Measurements from ENCODE around the gene CDHR3. TPM values are rescaled to one million over a fixed set of nuclear protein-coding genes. Genes with fewer than 3 reads are reported as not detected.

The CDHR3 gene
- total RNA-seq, 2 experiments from 2014 or later: 5.1 to 6.7 TPM

GRCh38 chr7:106075937-106076336 lies 112.9 kb downstream of the CDHR3 start:
- POLR2A ChIA-PET: interaction anchor here (6.0 kb wide), 1 partner anchor 35 kb away, joined by 98 read pairs; the partner anchor contains the start of gene SYPL1
- Mint-ChIP-seq H3K4me3 (no peak overlapping the region), H3K36me3 (peaks cover 2% of the 10 kb centered on the region), H3K9me3 (no peaks in the 10 kb centered on the region), H3K4me1 (peaks cover 41% of the 10 kb centered on the region), H3K27me3 (no peaks in the 10 kb centered on the region), H3K27ac (no peak overlapping the region)
- no peak for DNase-seq
- ATAC-seq (ENCODE audit: low read depth): no peak

- Mint-ChIP-seq H3K36me3 (peaks cover 2% of the 10 kb centered on the region), H3K4me3 (no peak overlapping the region), H3K4me1 (peaks cover 35% of the 10 kb centered on the region), H3K27ac (no peak overlapping the region), H3K27me3 (no peaks in the 10 kb centered on the region), H3K9me3 (no peaks in the 10 kb centered on the region)
- DNase-seq (no peak), ATAC-seq (ENCODE audit: low read depth) (no peak)
- POLR2A ChIA-PET: interaction anchor here (0.9 kb wide), 1 partner anchor 35 kb away, joined by 3 read pairs; no protein-coding TSS in a partner anchor
These were observed 113.5 kb downstream of the CDHR3 start for GRCh38 chr7:106076537-106076936.

GRCh38 chr7:106080300-106080987 lies 117.4 kb downstream of the CDHR3 start:
- peaks cover 7% of the 10 kb centered on the region for H3K36me3 Mint-ChIP-seq
- H3K9me3 Mint-ChIP-seq: no peaks in the 10 kb centered on the region
- peaks cover 15% of the 10 kb centered on the region for H3K4me1 Mint-ChIP-seq
- no peak overlapping the region for H3K27ac Mint-ChIP-seq
- no peak overlapping the region for H3K4me3 Mint-ChIP-seq
- H3K27me3 Mint-ChIP-seq: no peaks in the 10 kb centered on the region
- POLR2A ChIA-PET: interaction anchor here (0.7 to 1.4 kb wide), 2 partner anchors 9 to 549 kb away, joined by 6 to 9 read pairs; no protein-coding TSS in a partner anchor
- ATAC-seq (ENCODE audit: low read depth): no peak
- no peak for DNase-seq

- peaks cover 19% of the 10 kb centered on the region for H3K36me3 Mint-ChIP-seq
- no peaks in the 10 kb centered on the region for H3K27me3 Mint-ChIP-seq
- peaks cover 8% of the 10 kb centered on the region for H3K4me1 Mint-ChIP-seq
- H3K4me3 Mint-ChIP-seq: no peak overlapping the region
- no peak for ATAC-seq (ENCODE audit: low read depth)
- DNase-seq: no peak
- POLR2A ChIA-PET: interaction anchor here (0.7 to 1.2 kb wide), 2 partner anchors 11 to 28 kb away, joined by 3 to 5 read pairs; no protein-coding TSS in a partner anchor
- no peaks in the 10 kb centered on the region for H3K9me3 Mint-ChIP-seq
- H3K27ac Mint-ChIP-seq: no peak overlapping the region
These were observed 119.2 kb downstream of the CDHR3 start for GRCh38 chr7:106082087-106082854.

Other genes with a start within 250 kb of the CDHR3 start
- 10 to 100 TPM; 15.2 to 17.0 TPM for gene ATXN7L1, start 86.7 kb upstream of the CDHR3 start, total RNA-seq
- 10 to 100 TPM; 52.2 to 56.5 TPM for gene SYPL1, start 149.0 kb downstream of the CDHR3 start, total RNA-seq